GM12874 (cell line): ENCODE data around the gene HHATL.

ENCODE experiments used
- CTCF ChIP-seq: IDR thresholded peaks from 2 replicates; pipeline ENCODE4 v1.5.1; 2011; ENCODE audit warnings: low read depth, mild to moderate bottlenecking, control low read depth, low read length, moderate library complexity; ENCODE audit not compliant: insufficient read depth

The HHATL gene

GRCh38 chr3:42739401-42740158 lies 37.0 kb upstream of the HHATL start:
- no peak for TF ChIP-seq CTCF

- no peak for TF ChIP-seq CTCF
Measured at GRCh38 chr3:42736531-42736930, 33.9 kb upstream of the HHATL start.

GRCh38 chr3:42736081-42736480 lies 33.5 kb upstream of the HHATL start:
- no peak for TF ChIP-seq CTCF

- no peak for TF ChIP-seq CTCF
Measured at GRCh38 chr3:42735615-42736014, 33.0 kb upstream of the HHATL start.

- TF ChIP-seq CTCF: no peak
Measured at GRCh38 chr3:42735019-42735418, 32.4 kb upstream of the HHATL start.

- no peak for TF ChIP-seq CTCF
Measured at GRCh38 chr3:42734263-42734860, 31.8 kb upstream of the HHATL start.

GRCh38 chr3:42733501-42734262 lies 31.1 kb upstream of the HHATL start:
- no peak for TF ChIP-seq CTCF
